Limb (tissue), 2 donors: ENCODE measurements around the gene FYCO1.

Experiments used
- DNase-seq, 2 donors: peaks; one replicate each; pipeline ENCODE4 v3.0.0-alpha.2; 2016; ENCODE audit errors: extremely low spot score in 2 of 2

Gene FYCO1

GRCh38 chr3:45917146-45917898, 78.3 kb downstream of the FYCO1 start:
- no peak for DNase-seq

GRCh38 chr3:45915518-45916231, 79.9 kb downstream of the FYCO1 start:
- no peak for DNase-seq

- no peak for DNase-seq
These were observed 80.6 kb downstream of the FYCO1 start for GRCh38 chr3:45915059-45915439.

GRCh38 chr3:45914362-45915058, 81.1 kb downstream of the FYCO1 start:
- DNase-seq, result no peak

GRCh38 chr3:45912435-45912834, 83.2 kb downstream of the FYCO1 start:
- no peak for DNase-seq

- no peak for DNase-seq
These were observed 84.0 kb downstream of the FYCO1 start for GRCh38 chr3:45911511-45912226.

GRCh38 chr3:45910892-45911291, 84.7 kb downstream of the FYCO1 start:
- no peak for DNase-seq

- DNase-seq, result no peak
These were observed 86.1 kb downstream of the FYCO1 start for GRCh38 chr3:45909542-45909941.

GRCh38 chr3:45908761-45909160, 86.9 kb downstream of the FYCO1 start:
- no peak for DNase-seq

GRCh38 chr3:45907769-45908705, 87.6 kb downstream of the FYCO1 start:
- DNase-seq, result peak in 1 of 2 donors; percentile 13

- DNase-seq, result no peak
These were observed 88.8 kb downstream of the FYCO1 start for GRCh38 chr3:45906681-45907407.

- DNase-seq, result no peak
These were observed 89.9 kb downstream of the FYCO1 start for GRCh38 chr3:45905755-45906154.

- DNase-seq, result no peak
These were observed 90.7 kb downstream of the FYCO1 start for GRCh38 chr3:45904931-45905330.

GRCh38 chr3:45896956-45897355, 98.7 kb downstream of the FYCO1 start:
- no peak for DNase-seq

- DNase-seq, result no peak
These were observed 99.7 kb downstream of the FYCO1 start for GRCh38 chr3:45895686-45896468.

- no peak for DNase-seq
These were observed 101.6 kb downstream of the FYCO1 start for GRCh38 chr3:45894015-45894414.

- DNase-seq, result no peak
These were observed 103.5 kb downstream of the FYCO1 start for GRCh38 chr3:45892161-45892560.

GRCh38 chr3:45890405-45890804, 105.2 kb downstream of the FYCO1 start:
- DNase-seq, result no peak

GRCh38 chr3:45889337-45889736, 106.3 kb downstream of the FYCO1 start:
- DNase-seq, result no peak
